ENCODE data around the gene SRMS.

DNA sequence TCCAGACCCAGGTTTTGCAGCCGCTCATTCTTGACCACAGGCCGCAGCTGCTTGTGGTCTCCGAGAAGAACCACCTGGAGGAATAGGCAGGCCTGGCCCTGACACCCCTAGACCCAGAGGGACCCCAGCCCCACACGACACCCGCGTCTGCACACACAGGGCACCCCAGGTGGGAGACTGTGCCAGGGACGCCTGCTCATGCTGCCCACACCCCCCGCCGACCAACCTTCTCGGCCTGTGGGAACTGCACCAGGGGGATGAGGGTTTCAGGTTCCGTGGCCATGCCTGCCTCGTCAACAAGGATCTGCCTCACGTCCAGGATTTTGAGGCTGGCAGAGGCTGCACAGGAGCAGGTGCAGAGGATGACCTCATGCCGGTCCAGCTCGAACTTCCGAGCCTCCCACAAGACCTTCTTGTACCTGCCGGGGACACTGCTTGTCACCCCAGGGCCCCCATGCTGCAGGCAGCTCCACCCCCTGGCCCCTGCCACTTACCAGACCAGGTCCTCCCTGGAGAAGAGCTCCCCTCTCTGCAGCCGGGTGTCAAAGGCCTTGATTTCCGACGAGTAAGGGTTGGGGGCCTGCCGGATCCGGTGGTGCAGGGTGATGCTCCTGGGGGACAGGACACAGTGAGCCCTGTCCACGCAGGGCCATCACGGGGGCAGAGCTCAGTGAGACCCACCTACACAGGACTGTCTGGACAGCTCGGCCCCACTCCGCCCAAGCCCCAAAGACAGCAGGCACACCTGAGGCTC, 13.5 kb upstream of the SRMS start:
- no peak for TF ChIP-seq POLR2A (IDR thresholded peaks at IDR 0.05)
- TF ChIP-seq, protein P1, sequence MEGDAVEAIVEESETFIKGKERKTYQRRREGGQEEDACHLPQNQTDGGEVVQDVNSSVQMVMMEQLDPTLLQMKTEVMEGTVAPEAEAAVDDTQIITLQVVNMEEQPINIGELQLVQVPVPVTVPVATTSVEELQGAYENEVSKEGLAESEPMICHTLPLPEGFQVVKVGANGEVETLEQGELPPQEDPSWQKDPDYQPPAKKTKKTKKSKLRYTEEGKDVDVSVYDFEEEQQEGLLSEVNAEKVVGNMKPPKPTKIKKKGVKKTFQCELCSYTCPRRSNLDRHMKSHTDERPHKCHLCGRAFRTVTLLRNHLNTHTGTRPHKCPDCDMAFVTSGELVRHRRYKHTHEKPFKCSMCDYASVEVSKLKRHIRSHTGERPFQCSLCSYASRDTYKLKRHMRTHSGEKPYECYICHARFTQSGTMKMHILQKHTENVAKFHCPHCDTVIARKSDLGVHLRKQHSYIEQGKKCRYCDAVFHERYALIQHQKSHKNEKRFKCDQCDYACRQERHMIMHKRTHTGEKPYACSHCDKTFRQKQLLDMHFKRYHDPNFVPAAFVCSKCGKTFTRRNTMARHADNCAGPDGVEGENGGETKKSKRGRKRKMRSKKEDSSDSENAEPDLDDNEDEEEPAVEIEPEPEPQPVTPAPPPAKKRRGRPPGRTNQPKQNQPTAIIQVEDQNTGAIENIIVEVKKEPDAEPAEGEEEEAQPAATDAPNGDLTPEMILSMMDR (IDR thresholded peaks at IDR 0.05), result no peak

Data from thyroid gland (tissue), 4 donors.